GM19328 (cell line): ENCODE results near the gene GLP1R.

Source experiments
- ATAC-seq: cut with Tn5 transposase; IDR thresholded peaks from one replicate; pipeline ENCODE4 v1.9.1; 2021; ENCODE audit warnings: mild to moderate bottlenecking, moderate library complexity; ENCODE audit not compliant: unreplicated experiment

GLP1R gene

GRCh38 chr6:39061588-39061987 is 13.0 kb downstream of the GLP1R start:
- no peak for ATAC-seq

GRCh38 chr6:39062014-39062740 is 13.6 kb downstream of the GLP1R start:
- ATAC-seq: no peak

- ATAC-seq: no peak
These were observed 14.9 kb downstream of the GLP1R start for GRCh38 chr6:39063526-39063925.

- ATAC-seq: no peak
These were observed 17.0 kb downstream of the GLP1R start for GRCh38 chr6:39065561-39065960.

- no peak for ATAC-seq
These were observed 19.8 kb downstream of the GLP1R start for GRCh38 chr6:39068391-39068790.

GRCh38 chr6:39072830-39073229 is 24.2 kb downstream of the GLP1R start:
- ATAC-seq: no peak

- ATAC-seq: no peak
These were observed 25.1 kb downstream of the GLP1R start for GRCh38 chr6:39073471-39074355.

- ATAC-seq: no peak
These were observed 25.9 kb downstream of the GLP1R start for GRCh38 chr6:39074486-39074885.

- no peak for ATAC-seq
These were observed 26.6 kb downstream of the GLP1R start for GRCh38 chr6:39075010-39075686.

- ATAC-seq: no peak
These were observed 27.4 kb downstream of the GLP1R start for GRCh38 chr6:39075807-39076622.

GRCh38 chr6:39076623-39077535 is 28.3 kb downstream of the GLP1R start:
- no peak for ATAC-seq

- no peak for ATAC-seq
These were observed 29.5 kb downstream of the GLP1R start for GRCh38 chr6:39077882-39078594.

GRCh38 chr6:39078695-39079094 is 30.1 kb downstream of the GLP1R start:
- no peak for ATAC-seq

- no peak for ATAC-seq
These were observed 30.9 kb downstream of the GLP1R start for GRCh38 chr6:39079197-39080125.

- no peak for ATAC-seq
These were observed 31.8 kb downstream of the GLP1R start for GRCh38 chr6:39080246-39080875.

GRCh38 chr6:39082310-39082709 is 33.7 kb downstream of the GLP1R start:
- no peak for ATAC-seq

GRCh38 chr6:39083231-39083634 is 34.7 kb downstream of the GLP1R start:
- ATAC-seq: no peak
